HEK293 (cell line): ENCODE results near the gene PHF23.

Source experiments
- ZNF530 ChIP-seq: fragments of 450-650 bp; formaldehyde crosslinking; IDR thresholded peaks from 2 replicates; pipeline ENCODE4 v1.5.1; 2016; ENCODE audit warnings: low read depth, missing biosample characterization, missing genetic modification characterization
- TF ChIP-seq, protein P1 (sequence below): fragments of 450-650 bp; formaldehyde crosslinking; IDR thresholded peaks from 2 replicates; pipeline ENCODE4 v1.5.1; 2016; ENCODE audit warnings: missing biosample characterization, missing genetic modification characterization

DNA sequence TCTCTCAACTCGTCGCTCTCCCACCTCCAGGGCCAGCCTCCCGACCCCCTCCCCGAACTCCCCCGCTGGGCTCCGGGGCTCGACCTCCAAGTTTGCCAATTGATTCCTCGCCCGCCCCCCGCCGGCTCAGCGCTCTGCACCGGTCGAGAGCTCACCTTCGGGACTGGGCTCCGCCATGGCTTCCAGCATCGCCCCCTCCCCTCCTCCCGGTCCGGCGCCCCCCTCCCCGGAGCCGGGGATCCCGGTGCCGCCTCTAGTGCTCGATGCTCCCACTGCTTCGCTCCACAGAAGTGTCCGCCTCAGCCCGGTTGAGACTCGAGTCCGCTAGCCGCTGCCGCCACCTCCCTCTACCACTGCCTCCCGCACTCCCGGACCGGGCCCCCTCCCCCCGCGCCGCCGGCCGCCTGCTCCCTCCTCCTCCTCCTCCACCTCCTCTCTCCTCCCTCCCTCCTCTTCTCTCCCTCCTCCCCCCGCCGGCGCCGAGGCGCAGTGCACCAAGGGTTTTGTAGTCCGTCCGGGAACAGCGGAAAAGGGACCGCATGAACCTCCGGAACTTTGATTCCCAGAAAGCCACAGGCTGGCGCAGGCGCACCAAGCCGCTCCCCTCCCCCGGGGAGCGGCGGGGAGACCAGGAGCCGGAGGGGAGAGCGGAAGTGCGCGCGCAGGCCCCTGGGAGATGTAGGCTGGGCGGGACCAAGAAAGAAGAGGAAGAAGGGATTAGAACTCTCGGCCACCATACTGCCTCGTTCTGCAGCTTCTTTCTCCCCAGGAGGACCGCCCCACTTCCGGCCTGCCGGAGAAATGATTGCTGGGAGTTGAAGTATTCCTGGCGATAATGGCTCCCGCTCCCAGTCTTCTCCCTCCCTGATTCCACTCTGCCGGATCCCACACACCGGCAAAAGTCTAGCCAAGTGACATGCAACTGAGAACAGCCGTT lies at the start of gene PHF23:
- TF ChIP-seq, protein P1, sequence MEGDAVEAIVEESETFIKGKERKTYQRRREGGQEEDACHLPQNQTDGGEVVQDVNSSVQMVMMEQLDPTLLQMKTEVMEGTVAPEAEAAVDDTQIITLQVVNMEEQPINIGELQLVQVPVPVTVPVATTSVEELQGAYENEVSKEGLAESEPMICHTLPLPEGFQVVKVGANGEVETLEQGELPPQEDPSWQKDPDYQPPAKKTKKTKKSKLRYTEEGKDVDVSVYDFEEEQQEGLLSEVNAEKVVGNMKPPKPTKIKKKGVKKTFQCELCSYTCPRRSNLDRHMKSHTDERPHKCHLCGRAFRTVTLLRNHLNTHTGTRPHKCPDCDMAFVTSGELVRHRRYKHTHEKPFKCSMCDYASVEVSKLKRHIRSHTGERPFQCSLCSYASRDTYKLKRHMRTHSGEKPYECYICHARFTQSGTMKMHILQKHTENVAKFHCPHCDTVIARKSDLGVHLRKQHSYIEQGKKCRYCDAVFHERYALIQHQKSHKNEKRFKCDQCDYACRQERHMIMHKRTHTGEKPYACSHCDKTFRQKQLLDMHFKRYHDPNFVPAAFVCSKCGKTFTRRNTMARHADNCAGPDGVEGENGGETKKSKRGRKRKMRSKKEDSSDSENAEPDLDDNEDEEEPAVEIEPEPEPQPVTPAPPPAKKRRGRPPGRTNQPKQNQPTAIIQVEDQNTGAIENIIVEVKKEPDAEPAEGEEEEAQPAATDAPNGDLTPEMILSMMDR, result peak; percentile 30; the same call in 1 of the 2 replicates
- no peak for TF ChIP-seq ZNF530 (tag by site-specific recombination)
